Measurements from ENCODE around the gene CCDC107. TPM values are rescaled to one million over a fixed set of nuclear protein-coding genes. Genes with fewer than 3 reads are reported as not detected.

The CCDC107 gene
- total RNA-seq, 2 donors from 2014 or later: 38.5 to 64.3 TPM

GRCh38 chr9:35700942-35701341 is 42.9 kb downstream of the CCDC107 start:
- Histone ChIP-seq H3K36me3 (peaks cover 98% of the 10 kb centered on the region), H3K4me3 (no peak overlapping the region), H3K4me1 (peaks cover 0 to 31% of the 10 kb centered on the region in 2 donors), H3K27ac (peak overlapping the region; percentile 51 to 64), H3K9me3 (no peaks in the 10 kb centered on the region), H3K27me3 (no peaks in the 10 kb centered on the region)
- no peak for DNase-seq (ENCODE audit: low spot score)
- TF ChIP-seq CTCF (IDR thresholded peaks at IDR 0.05): no peak

- no peak for DNase-seq (ENCODE audit: low spot score)
- Histone ChIP-seq H3K4me1 (peaks cover 0 to 21% of the 10 kb centered on the region in 2 donors), H3K9me3 (no peaks in the 10 kb centered on the region), H3K4me3 (no peak overlapping the region), H3K27me3 (no peaks in the 10 kb centered on the region), H3K27ac (no peak overlapping the region), H3K36me3 (peaks cover 100% of the 10 kb centered on the region)
- no peak for TF ChIP-seq CTCF (IDR thresholded peaks at IDR 0.05)
Measured at GRCh38 chr9:35702696-35703095, 44.6 kb downstream of the CCDC107 start.

- Histone ChIP-seq H3K27ac (peak overlapping the region; percentile 12 to 45), H3K27me3 (no peaks in the 10 kb centered on the region), H3K4me1 (peaks cover 0 to 21% of the 10 kb centered on the region in 2 donors), H3K4me3 (no peak overlapping the region), H3K36me3 (peaks cover 100% of the 10 kb centered on the region), H3K9me3 (no peaks in the 10 kb centered on the region)
- TF ChIP-seq CTCF (IDR thresholded peaks at IDR 0.05): no peak
- DNase-seq (ENCODE audit: low spot score): no peak
Measured at GRCh38 chr9:35703906-35704672, 46.0 kb downstream of the CCDC107 start.

DNA sequence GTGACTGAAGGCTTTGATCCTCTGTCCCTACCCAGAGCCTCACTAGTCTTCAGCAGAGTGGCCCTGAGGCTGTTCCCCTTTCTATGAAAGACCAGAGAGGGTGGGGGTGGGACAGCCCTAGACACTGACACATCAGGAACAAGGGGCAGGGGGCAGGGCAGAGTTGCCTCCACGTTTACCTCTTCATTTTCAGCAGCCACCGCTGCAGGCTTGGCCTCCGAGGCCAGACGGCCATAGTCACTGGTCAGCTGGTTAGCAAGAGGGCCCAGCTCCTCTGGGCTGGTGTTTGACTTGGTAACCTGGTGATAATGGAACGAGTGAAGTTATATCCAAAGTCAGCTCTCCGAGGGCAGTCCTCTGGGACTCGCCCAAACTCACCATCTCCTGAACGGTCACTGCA is 47.3 kb downstream of the CCDC107 start:
- Histone ChIP-seq H3K36me3 (peaks cover 99% of the 10 kb centered on the region), H3K4me3 (no peak overlapping the region), H3K4me1 (peaks cover 0 to 17% of the 10 kb centered on the region in 2 donors), H3K9me3 (no peaks in the 10 kb centered on the region), H3K27ac (peak overlapping the region in 1 of 2 donors; percentile 10), H3K27me3 (no peaks in the 10 kb centered on the region)
- no peak for DNase-seq (ENCODE audit: low spot score)
- no peak for TF ChIP-seq CTCF (IDR thresholded peaks at IDR 0.05)

DNA sequence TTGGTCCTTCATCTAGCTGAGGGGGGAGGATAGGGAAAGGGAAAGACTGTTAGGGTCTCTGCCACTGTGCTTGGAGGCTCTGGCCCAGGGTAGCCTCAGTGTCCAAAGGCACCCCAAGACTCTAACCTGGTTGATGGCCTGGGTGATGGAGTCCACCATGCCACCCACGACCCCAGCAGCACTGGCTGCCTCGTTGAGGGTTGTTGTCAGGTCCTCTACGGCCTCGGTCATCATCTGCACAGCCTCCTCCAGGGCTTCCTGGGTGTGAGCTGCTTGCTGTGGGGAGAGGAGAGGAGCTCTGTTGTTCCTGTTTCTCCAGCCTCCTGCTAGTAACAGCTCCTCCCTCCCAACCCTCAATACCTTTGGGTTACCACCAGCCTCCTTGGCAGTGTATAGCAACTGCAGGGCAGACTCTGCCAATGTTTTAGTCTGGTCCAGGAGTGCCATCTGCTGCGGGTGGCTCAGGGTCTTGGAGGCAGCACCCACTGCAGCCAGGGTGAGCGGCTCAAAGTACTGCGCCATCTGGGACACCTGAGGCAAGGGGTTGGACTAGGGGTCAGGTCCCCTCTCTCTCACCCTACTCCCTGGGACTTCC is 47.8 kb downstream of the CCDC107 start:
- Histone ChIP-seq H3K4me1 (peaks cover 0 to 13% of the 10 kb centered on the region in 2 donors), H3K27ac (no peak overlapping the region), H3K36me3 (peaks cover 99% of the 10 kb centered on the region), H3K4me3 (no peak overlapping the region), H3K9me3 (no peaks in the 10 kb centered on the region), H3K27me3 (no peaks in the 10 kb centered on the region)
- TF ChIP-seq CTCF (IDR thresholded peaks at IDR 0.05): no peak
- DNase-seq (ENCODE audit: low spot score): no peak

Data from right atrium auricular region (tissue), 2 donors.